PFSK-1 (cell line): Measurements from ENCODE around the gene PDCD7.

ENCODE experiments used
- POLR2AphosphoS5 ChIP-seq: IDR thresholded peaks from 2 replicates; pipeline ENCODE4 v1.6.1; 2012; ENCODE audit warnings: low read depth, mild to moderate bottlenecking, control low read depth, low read length, moderate library complexity
- SIN3A ChIP-seq: IDR thresholded peaks from 2 replicates; pipeline ENCODE4 v1.6.1; 2012; ENCODE audit warnings: mild to moderate bottlenecking, low read length, moderate library complexity, borderline replicate concordance; ENCODE audit not compliant: insufficient read depth
- TAF1 ChIP-seq: IDR thresholded peaks from 2 replicates; pipeline ENCODE4 v1.6.1; 2012; ENCODE audit warnings: low read length, control low read depth, borderline replicate concordance; ENCODE audit not compliant: insufficient read depth

DNA sequence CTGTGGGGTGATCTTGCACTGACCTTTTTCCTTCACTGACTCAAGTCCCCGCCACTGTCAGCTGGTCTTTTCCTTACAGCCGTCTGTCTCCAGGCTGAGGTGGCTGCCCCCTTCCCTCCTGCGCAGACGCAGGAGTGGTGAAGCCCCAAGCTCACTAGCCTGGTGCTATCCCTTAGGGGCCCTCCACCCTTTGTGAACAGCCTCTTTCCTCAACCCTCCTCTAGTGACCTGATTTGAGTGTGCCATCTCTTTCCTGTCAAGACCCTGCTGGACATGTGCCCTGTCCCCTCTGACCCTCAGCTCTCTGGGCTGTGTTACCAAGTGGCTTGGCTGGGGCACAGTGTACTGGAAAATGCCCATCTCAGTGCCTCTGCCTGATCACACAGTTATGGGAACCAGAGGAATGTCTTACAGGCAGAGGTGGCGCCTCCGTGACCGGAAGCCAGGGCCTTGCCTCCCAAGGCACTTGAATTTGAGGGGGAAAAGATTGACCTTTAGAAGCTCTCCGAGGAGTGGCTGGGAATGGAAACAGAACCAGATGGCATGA is 48.3 kb downstream of the PDCD7 start:
- TF ChIP-seq SIN3A (no peak), POLR2AphosphoS5 (no peak), TAF1 (no peak)
